Suprapubic skin (tissue), 4 donors: ENCODE data around the gene UVRAG.

Experiments
- POLR2A ChIP-seq, 2 donors: fragments of 450-650 bp; IDR thresholded peaks; one replicate each; pipeline ENCODE4 v1.6.1; 2017; ENCODE audit warnings: antibody characterized with exemption in 2 of 2, mild to moderate bottlenecking in 2 of 2, moderate library complexity in 2 of 2
- POLR2AphosphoS5 ChIP-seq, 3 donors: sonication (generic); formaldehyde crosslinking; IDR thresholded peaks; one replicate each; pipeline ENCODE4 v1.6.1; 2017; ENCODE audit warnings: antibody characterized with exemption in 3 of 3
- TF ChIP-seq, protein P1 (sequence below), 2 donors: fragments of 200-600 bp in 1 of 2; fragments of 450-650 bp in 1 of 2; sonication (generic) in 1 of 2; IDR thresholded peaks; one replicate each; pipeline ENCODE4 v1.5.1; 2016 to 2019; ENCODE audit warnings: antibody characterized with exemption in 2 of 2, mild to moderate bottlenecking in 1 of 2, moderate library complexity in 1 of 2

DNA sequence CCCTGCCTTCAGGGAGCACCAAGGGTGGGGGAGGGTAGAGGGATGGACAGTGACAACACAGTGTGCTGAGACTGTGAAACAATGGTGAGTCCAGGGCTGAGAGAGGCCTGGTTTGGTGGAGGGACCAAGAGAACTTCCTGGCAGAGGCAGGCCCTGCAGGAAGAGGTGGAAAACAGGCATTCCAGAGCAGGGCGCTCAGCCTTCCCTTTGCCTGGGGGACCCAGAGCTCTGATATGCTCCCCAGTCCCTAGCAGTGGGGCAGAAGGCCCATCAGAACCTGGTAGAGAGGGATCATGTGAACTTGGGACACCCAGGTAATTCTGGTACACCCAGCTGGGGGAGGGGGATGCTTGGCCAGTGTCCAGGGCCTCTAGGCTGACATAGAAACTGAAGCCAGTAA lies 17.2 kb upstream of the UVRAG start:
- TF ChIP-seq, protein P1, sequence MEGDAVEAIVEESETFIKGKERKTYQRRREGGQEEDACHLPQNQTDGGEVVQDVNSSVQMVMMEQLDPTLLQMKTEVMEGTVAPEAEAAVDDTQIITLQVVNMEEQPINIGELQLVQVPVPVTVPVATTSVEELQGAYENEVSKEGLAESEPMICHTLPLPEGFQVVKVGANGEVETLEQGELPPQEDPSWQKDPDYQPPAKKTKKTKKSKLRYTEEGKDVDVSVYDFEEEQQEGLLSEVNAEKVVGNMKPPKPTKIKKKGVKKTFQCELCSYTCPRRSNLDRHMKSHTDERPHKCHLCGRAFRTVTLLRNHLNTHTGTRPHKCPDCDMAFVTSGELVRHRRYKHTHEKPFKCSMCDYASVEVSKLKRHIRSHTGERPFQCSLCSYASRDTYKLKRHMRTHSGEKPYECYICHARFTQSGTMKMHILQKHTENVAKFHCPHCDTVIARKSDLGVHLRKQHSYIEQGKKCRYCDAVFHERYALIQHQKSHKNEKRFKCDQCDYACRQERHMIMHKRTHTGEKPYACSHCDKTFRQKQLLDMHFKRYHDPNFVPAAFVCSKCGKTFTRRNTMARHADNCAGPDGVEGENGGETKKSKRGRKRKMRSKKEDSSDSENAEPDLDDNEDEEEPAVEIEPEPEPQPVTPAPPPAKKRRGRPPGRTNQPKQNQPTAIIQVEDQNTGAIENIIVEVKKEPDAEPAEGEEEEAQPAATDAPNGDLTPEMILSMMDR (IDR thresholded peaks at IDR 0.05), result no peak
- TF ChIP-seq POLR2A (IDR thresholded peaks at IDR 0.05) (no peak), POLR2AphosphoS5 (IDR thresholded peaks at IDR 0.05) (no peak)
